NCI-H2081 treated with DMSO at 0.1 percent for 48 hours (cell line): ENCODE measurements around the gene PSAT1.

Source experiments
- DNase-seq: peaks from one replicate; lab custom pipeline; 2025; lab: John Stamatoyannopoulos, UW

PSAT1 gene

DNA sequence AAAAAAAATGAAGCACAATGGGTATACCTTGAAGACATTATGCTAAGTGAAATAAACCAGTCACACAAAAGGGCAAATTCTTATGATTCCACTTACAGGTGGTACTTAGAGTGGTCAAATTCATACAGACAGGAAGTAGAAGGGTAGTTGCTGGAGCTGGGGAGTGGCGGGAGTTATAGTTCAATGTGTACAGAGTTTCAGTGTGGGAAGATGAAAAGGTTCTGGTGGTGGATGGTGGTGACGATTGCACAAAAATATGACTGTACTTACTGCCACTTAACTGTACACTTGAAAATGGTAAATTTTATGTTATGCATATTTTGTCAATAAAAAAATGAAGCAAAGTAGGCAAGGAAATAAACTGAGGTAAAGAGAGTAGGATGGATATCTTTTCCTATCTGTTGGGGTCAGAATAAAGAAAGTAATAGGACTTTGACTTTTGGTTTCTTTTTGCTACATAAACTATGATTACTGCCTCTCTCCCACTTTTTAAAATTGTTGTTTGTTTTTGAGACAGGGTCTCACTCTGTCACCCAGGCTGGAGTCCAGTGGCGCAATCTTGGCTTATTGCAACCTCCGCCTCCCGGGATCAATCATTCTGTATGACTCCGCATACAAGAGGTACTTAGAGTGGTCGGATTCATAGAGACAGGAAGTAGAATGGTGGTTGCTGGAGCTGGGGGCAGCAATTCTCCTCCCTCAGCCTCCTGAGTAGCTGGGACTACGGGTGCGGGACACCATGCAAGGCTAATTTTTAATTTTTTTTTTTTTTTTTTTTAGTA is 4.0 kb upstream of the PSAT1 start:
- DNase-seq = no peak

DNA sequence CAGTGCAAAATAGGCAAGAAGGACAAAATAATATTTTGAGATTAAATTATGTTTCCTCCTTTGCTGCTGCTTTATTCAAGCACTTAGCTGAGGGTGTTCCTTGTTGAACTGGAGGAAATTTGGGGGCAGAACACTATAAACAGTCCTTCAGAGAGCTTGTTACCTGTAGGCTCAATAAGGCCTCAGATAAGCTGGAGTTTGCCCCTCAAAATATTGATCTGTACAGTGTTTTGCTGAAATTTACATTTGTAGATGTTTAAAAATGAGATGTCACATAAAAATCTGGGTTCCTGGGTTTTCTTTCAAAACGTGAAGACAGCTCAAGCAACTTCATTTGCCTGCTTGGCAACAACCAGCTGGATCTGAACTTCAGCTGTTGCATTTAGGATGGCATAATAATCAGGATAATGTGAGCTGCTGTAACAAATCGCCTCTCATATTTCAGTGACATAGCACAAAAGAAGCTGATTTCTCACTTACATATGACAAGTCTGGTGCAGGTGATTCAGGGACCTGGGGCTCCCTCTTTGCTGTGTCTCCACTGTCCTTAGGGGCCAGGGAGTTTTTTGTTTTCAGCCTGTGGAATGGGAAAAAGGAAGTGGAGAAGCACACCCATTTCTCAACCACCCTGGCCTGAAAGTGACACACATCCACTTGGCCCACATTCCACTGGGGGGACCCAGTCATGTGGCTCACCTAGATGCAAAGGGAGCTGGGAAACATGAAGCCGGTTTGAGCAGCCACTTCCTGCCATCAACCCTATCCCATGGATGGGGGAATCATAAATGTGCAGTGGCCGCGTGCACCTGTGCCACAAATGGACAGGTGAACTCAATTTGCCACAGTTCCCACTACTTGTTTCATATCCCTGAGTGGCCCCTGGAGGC is 2.4 kb upstream of the PSAT1 start:
- DNase-seq = no peak

DNA sequence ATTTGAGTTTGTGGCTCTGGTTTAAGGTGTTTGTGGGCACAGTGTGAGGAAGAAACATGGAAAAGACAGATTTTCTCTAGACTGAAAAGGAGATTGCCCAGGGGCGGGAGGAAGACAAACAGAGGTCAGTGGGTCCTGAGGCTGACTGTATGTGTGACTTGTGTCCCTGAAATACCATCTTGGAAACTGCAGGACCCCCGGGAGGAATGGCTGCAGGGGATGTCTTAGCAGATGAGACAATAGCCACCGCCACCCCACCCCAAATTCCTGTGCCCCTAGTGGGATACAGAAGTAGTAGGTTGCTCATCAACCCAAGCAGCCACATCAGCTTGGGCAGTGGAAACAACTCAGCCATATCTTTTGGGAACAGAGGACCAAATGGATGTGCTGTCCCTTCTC is 1.7 kb upstream of the PSAT1 start:
- DNase-seq = no peak

DNA sequence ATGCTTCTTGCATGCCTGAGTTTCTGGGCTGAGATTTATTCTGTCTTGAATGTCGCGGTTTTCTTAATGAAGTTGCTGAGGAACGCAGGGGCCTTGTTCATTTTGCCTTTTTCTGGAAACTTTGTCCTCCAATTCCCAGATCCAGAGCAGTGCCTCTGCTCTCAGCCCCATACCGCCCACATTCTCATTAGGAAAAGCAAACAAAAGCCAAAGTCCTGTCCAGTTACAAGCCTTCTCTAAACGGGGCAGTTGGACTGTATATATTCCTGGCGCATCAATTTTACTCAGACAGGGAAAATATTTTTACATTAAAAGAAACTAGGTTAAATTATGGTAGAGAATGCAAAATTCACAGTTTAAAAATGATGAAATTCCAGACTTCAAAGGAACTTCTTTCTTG is 1.2 kb upstream of the PSAT1 start:
- DNase-seq = no peak

DNA sequence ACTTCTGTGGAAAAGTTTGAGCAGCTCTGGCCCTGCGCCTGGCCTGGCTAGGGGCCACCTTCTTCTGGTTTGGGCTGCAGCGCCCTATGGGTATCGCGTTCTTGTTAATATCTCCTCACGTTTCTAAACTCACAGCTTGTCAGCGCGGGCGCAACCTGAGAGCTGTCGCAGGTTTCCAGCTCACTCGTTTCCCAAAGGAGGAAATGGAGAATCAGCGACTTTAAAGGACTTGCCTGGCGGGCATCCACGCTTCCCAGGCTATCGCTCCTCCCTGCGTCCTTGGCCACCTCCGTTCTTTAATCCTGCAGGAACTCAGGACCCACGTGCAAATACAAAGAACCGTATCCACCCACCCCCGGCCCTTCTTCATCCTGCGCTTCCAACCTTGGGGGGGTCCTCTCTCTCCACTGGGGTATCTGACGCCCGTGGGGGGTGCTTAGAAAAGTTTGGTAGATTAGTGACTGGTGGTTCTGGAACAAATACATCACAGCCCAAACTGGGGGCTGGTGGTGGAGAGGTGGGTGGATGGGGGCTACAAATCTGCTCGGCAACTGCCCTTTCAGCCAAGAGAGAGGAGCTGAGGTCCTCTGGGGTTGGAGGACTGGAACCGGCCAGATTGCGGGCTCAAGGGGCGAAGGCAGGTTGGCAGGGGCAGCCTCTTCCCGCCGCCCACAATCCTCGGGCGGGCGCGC is 578 bp upstream of the PSAT1 start:
- DNase-seq = no peak

DNA sequence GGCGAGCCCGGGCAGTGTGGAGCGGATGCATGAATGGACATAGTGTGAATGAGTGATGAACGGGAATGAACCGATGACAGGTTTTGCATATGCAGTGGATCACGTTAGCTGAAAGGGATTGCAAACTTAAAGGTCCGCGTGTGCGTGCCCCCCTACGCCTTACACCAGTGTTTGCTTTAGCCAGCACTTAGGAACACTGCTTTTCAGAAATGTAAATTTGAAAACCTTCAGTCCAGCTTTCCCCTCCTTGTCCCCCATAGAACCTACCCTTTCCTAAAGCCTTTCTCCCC is 692 bp downstream of the PSAT1 start:
- DNase-seq = no peak

DNA sequence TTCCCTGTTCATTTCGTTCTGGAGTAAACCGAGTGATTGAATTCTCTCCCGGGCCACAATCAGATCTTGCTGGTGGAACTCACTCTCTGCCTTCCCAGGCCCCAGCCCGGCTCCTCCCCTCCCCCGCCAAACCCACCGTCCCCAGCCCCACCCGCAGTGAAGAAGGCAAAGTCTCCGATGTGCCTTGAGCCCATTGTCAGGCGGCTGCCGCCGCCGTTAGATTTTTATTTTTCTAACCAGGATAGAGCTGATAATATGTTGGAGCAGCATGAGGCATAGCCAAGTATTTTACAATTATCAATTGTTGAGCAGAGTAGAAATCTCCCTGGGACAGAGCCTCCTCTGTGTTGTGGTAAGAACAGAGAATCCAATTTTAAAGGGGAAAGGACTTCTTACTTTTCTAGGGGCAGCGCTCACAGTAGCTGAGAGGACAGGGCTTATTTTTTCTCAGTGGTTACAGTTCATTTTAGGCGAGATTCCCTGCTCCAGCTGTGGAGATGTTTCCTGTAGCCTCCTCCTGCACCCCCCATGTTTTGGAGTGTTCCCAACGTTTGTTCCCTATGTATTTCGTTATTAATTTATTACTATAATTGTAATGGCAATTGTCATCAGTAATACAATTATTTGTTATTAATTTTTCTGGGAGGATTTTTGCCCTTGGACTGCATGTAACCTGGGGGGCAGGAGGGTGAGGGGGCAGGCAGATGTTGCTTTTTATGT is 1.3 kb downstream of the PSAT1 start:
- no peak for DNase-seq

DNA sequence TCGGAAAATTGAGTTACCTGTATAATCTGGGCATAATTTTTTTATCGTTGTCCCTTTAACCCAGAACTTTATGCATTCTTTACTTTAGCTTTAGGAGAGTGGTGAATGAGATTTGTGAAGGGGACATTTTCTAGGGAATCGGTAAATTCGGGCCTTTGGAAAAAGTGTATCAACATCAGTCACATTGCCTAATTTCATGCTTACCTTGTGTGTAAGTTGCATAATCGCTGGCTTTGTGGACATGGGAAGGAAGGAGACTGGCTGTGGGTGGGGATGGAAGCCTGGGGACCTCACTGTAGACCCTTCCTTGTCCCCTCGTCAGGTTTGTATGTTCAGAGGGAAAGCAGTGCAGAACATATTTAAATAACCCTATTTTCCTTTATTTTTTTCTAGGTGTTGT is 3.3 kb downstream of the PSAT1 start:
- DNase-seq = no peak

DNA sequence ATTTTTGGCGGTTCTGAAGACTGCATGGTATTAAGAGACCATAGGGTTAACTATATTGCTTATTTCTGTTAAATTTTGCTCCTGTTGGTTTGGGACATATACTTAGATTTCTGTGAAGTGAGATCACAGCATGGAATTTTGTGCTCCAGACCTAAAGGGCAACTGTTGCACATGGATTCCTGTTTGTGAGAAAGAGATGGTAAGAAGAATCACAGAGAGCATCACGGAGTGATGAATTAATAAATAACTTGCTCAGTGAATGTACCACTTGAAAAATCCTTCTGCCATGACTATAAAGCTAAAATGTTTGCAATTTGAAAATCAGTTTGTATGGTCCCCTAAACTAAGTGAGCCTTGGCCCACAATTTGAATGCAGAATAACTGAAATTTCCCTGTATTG is 4.5 kb downstream of the PSAT1 start:
- no peak for DNase-seq

DNA sequence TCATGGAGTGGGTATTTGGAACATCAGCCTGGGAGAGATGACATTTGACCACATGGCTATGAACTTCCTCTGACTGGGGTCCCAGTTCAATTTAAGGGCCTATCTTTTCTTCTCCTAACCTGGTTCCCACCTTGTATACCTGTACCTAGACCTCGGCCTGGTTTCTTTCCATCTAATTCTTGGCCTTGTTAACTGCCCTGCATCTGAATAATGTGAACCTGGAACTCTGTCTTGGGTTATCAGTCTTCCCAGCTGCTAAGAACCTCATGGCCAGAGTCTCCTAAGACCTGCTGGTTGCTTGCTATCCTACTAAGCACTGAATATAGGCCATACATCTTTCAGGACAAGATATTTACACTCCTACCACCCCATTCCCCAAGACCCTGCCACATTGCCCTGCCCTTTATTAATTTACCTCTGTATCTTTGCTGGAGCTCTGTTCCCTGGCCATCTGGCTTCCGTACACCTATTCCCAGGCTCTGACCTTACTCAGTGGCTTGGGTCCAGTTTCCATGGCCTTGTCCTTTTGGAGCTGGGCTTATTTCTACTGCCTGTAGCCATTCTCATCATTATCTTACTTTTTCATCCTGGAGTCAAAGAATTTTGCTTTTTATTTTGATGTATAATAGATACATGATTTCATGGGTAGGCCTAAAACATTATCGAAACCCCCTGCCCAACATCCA is 6.6 kb downstream of the PSAT1 start:
- no peak for DNase-seq

DNA sequence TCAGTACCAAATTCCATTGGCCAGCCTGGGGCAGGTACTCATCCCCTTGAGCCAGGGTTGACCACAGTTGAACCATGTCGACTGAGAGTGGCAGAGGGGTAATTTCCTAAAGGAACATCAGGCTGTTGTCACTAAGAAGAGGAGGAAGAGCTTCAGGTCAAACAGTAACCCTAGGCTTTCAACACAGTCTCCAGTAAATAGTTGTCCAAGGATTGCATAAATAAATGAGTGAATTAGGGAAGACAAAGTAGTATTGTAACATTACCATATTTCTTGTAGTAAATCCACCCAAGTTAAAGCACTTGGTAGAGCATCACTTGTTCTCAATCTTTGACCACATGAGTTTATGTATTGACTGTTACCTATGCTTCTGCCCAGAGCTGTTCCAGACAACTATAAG is 7.4 kb downstream of the PSAT1 start:
- DNase-seq = no peak

DNA sequence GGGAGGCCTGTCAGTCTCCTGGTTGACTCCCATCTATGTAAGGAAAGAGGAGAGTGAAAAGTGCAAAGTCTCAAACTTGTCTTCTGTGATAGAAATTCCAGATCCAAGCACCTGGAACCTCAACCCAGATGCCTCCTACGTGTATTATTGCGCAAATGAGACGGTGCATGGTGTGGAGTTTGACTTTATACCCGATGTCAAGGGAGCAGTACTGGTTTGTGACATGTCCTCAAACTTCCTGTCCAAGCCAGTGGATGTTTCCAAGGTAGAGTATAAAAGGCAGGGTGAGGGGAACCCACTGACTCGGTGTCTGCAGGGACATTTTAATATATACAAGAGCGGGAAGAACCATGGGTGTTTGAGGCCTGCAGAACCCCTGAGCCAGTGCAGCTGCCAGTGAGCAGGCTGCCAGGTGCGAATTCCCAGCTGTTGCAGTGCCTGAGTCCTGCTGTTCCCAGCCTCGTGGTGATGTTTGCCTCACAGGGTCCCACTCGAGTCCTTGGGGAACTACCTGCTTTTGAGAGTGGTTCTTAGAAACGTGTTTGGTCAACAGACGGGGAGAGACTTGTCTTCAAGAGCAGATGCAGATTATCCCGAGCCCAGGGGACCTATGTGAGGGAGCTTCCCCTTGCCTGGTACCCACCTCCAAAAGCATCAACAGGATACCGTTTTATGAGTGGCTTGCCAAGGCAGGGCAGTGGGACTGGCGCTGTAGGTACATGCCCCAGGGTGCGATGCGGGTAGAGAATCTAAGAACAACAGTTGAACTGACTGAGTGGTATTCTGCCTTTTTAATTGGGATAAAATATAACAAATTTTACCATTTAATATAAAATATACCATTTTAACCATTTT is 9.5 kb downstream of the PSAT1 start:
- DNase-seq = no peak

DNA sequence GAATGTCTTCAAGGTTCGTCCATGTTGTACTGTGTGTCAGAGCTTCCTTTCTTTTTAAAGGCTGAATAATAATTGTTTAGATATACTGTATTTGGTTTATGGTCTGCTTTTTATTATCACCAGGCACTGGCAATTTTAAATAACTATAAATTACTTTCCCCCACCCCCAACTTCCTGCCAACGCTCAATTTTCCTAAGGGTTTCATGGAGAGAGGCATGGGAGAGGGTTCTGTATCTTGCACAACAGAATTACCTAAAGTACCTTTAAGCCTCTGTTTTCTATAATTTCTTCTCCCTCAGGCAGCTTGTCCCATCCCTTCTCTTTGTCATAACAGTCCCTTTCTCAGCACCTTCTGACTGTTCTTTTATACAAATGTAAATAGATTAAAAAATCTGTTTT is 10.4 kb downstream of the PSAT1 start:
- no peak for DNase-seq

DNA sequence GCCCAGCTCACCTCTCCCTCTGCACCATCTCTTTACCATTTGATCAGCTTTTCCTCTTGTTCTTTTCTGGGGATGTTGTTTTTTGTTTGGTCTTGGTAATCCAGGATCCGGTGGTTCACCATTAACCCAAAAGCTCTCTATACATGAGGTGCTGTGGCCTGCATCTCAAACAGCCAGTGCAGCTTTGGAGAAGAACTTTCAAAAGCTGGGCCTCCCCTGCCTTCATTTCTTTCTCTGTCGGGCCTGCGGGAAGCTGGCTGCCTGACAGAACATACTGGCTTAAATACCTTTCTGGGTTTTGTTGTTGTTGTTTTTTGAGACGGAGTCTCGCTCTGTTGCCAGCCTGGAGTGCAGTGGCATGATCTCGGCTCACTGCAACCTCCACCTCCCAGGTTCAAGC is 12.1 kb downstream of the PSAT1 start:
- DNase-seq = no peak

DNA sequence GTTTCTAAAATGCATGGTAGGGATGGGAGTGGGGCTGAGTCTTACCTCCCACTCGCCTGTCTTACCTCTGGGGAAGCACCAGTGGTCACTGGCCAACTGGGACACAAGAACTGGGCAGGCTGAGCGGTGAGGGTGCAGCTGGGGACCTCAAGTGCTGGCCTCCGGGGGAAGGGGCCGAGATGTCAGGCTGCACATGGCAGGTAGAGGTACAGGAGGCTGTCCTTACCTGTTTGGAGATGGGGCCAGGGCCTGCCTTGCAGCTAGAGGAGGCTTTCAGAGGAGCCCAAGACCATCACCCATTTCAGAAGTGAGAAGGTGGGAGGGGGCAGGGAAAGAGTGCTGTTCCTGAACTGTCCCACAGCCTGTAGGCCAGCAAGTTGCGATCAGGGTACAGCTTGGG is 14.2 kb downstream of the PSAT1 start:
- no peak for DNase-seq

DNA sequence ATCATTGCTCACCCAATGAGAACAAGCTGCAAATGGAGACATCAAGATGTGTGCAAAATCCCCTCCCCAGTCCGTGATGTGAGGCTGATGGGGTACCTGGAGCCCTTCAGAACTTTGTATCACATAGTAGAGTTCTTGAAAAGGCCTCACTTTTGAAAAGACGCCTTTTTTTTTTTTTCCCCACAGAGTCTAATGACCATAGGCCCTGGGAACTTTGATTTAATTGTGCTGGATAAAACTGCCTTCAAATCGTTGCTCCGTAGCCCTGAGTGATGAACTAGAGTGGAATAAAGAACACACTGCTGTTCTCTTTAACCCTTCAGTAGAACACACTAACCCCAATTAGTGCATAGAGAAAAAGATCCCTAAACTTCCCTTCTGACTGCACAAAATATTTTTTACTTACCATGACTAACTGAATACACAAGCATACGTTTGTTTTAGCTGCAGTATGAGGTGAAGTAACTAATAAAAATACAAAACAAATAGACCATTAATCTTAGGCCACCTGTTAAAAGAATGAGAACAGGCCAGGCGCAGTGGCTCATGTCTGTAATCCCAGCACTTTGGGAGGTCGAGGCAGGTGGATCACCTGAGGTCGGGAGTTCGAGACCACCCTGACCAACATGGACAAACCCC is 15.1 kb downstream of the PSAT1 start:
- DNase-seq = no peak

DNA sequence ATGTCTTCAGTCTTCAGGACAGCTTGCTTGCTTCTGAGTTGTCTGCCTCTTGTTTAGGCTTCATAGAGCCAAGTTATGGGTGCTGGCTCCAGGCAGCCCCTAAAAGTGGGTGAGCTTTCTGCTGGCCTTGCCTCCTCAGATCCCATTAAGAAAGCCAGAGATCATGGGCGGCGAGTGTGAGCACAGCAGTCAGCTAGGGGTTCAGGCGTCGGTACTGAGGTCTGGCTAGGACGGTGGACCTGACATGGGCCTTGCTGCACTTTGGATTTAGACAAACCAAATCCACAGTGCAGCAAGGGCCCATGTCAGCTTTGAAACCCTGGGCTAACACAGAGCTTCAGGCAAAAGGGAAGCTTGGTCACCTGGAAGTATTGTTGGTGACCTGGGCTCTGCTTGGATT is 17.6 kb downstream of the PSAT1 start:
- DNase-seq = no peak

DNA sequence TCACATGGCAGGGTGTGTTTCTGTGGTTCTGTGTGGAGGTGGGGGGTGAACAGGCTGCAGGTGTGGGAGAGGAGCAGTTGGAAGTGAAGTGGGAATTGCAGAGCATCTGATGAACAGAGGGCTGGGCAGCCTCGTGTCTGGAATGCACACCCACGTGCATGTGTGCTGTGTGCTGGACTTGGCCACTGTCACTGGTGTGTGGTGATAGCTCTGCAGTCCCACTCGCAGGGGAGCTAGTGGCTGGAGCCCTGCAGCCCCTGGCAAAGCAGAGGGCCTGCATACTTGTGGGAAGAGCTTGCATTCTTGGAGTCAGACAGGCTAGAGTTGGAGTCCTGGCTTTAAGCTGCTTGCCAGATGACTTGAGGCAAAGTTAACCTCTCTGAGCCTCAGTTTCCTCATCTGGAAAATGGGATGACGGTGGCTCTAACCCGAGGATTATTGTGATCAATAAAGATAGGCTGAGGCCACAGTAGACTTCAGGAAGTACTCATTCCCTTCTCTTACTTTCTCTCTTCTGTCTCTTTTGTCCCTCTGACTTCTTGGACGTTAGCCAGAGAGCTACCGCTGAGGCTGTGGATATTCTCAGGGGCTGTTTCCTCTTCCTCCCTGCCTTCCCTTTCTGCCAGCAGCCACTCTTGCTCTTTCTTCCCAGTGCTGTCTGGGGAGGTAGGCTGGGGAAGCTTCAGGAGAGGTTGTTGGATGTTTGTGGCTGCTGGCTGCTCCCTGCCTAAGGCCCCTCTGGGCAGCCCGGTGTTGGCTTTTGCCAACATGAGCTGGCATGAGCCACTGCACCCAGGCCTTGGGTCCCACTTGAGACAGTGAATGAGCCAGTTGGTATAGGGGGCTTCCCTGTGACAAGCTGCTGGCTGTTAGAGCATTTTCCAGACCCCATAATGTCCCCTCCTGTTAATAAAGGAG is 18.3 kb downstream of the PSAT1 start:
- DNase-seq = no peak

DNA sequence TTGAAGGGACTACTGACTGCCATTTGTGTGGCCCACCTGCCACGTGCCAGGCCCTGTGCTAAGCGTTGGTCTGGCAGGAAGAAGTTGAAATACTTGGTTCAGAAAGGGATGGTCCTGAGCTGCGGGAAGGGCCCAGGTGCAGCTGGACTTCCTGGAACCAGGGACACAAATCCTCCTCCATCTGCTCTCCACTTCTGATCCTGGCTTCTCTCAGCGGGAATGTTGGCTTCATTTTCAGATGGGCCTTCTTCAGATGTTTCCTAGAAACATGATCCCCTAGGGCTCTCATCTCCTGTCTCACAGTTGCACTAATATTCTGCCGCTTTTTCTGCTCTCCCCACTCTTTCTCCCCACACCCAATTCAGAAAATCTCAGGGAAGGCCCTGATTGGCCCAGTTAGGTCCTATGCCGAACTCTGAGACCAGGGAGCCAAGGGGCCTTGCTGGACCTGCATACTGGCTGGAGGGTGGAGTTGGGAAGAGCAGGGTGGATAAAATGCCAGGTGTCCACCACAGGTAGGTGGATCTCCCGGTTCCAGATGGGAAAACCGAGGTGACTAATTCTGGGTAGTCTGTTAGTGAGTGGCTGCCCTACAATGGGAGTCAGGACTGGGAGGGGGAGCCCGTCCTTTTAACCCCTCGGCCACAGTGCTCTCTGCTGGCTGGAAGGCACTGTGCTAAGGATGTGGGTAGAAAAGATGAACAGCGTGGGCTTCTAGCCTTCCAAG is 19.4 kb downstream of the PSAT1 start:
- DNase-seq = no peak
